H54 (cell line): Measurements from ENCODE around the gene TTC39C.

ENCODE experiments used
- DNase-seq: peaks from one replicate; pipeline ENCODE4 v3.0.0; 2011; ENCODE audit warnings: low spot score, mixed read lengths; ENCODE audit not compliant: insufficient read length
- FAIRE-seq: peaks from 3 replicates; lab custom pipeline; 2011; peaks lifted over from hg19 to GRCh38; lab: Jason Lieb, UNC
- POLR2A ChIP-seq: IDR thresholded peaks from 2 replicates; pipeline ENCODE4 v1.6.1; 2011; ENCODE audit warnings: low read depth, mild to moderate bottlenecking, low read length

Gene TTC39C

GRCh38 chr18:24083550-24083949, 69.0 kb downstream of the TTC39C start:
- TF ChIP-seq POLR2A: no peak
- DNase-seq: no peak
- no peak for FAIRE-seq

GRCh38 chr18:24086082-24086481, 71.5 kb downstream of the TTC39C start:
- no peak for DNase-seq
- FAIRE-seq: no peak
- TF ChIP-seq POLR2A: no peak

GRCh38 chr18:24089076-24089475, 74.5 kb downstream of the TTC39C start:
- no peak for FAIRE-seq
- no peak for DNase-seq
- TF ChIP-seq POLR2A: no peak

GRCh38 chr18:24089515-24090337, 75.2 kb downstream of the TTC39C start:
- no peak for FAIRE-seq
- TF ChIP-seq POLR2A: no peak

GRCh38 chr18:24090876-24091275, 76.3 kb downstream of the TTC39C start:
- no peak for TF ChIP-seq POLR2A
- no peak for FAIRE-seq
- DNase-seq: no peak

More at GRCh38 chr18:24089515-24090337, 75.2 kb downstream of the TTC39C start:
- no peak for DNase-seq

- DNase-seq (no peak), FAIRE-seq (no peak)
- TF ChIP-seq POLR2A: no peak
Measured at GRCh38 chr18:24094561-24094960, 80.0 kb downstream of the TTC39C start.

GRCh38 chr18:24095976-24096375, 81.4 kb downstream of the TTC39C start:
- TF ChIP-seq POLR2A: no peak
- FAIRE-seq (no peak), DNase-seq (no peak)

GRCh38 chr18:24103320-24104021, 88.9 kb downstream of the TTC39C start:
- FAIRE-seq: no peak
- DNase-seq: no peak
- no peak for TF ChIP-seq POLR2A

GRCh38 chr18:24104486-24104885, 89.9 kb downstream of the TTC39C start:
- FAIRE-seq (no peak), DNase-seq (no peak)
- TF ChIP-seq POLR2A: no peak

GRCh38 chr18:24108641-24109040, 94.1 kb downstream of the TTC39C start:
- no peak for FAIRE-seq
- no peak for DNase-seq
- TF ChIP-seq POLR2A: no peak

- no peak for FAIRE-seq
- TF ChIP-seq POLR2A: no peak
- no peak for DNase-seq
Measured at GRCh38 chr18:24111936-24112335, 97.4 kb downstream of the TTC39C start.

GRCh38 chr18:24112464-24112863, 97.9 kb downstream of the TTC39C start:
- TF ChIP-seq POLR2A: no peak
- FAIRE-seq (no peak), DNase-seq (no peak)

- DNase-seq (peak; percentile 33), FAIRE-seq (peak; percentile 81)
- TF ChIP-seq POLR2A: no peak
Measured at GRCh38 chr18:24112874-24113615, 98.5 kb downstream of the TTC39C start.
